DMS 273 treated with DMSO at 0.1 percent for 48 hours (cell line): ENCODE results near the gene GAS6.

ENCODE experiments used
- DNase-seq: peaks from one replicate; lab custom pipeline; 2025; lab: John Stamatoyannopoulos, UW

GAS6 gene

GRCh38 chr13:113851826-113852535 is 11.9 kb downstream of the GAS6 start:
- no peak for DNase-seq

GRCh38 chr13:113851480-113851803 is 12.4 kb downstream of the GAS6 start:
- DNase-seq = no peak

GRCh38 chr13:113850722-113851479 is 13.0 kb downstream of the GAS6 start:
- no peak for DNase-seq

- DNase-seq = no peak
These were observed 13.7 kb downstream of the GAS6 start for GRCh38 chr13:113849981-113850721.

GRCh38 chr13:113849546-113849945 is 14.3 kb downstream of the GAS6 start:
- no peak for DNase-seq

- no peak for DNase-seq
These were observed 15.2 kb downstream of the GAS6 start for GRCh38 chr13:113848431-113849260.

- DNase-seq = no peak
These were observed 15.9 kb downstream of the GAS6 start for GRCh38 chr13:113848020-113848419.

- no peak for DNase-seq
These were observed 17.1 kb downstream of the GAS6 start for GRCh38 chr13:113846636-113847318.

GRCh38 chr13:113845723-113846635 is 17.9 kb downstream of the GAS6 start:
- no peak for DNase-seq

- no peak for DNase-seq
These were observed 18.8 kb downstream of the GAS6 start for GRCh38 chr13:113845055-113845454.

- DNase-seq = no peak
These were observed 19.9 kb downstream of the GAS6 start for GRCh38 chr13:113843864-113844556.

- DNase-seq = no peak
These were observed 20.7 kb downstream of the GAS6 start for GRCh38 chr13:113843063-113843654.

GRCh38 chr13:113842336-113843062 is 21.4 kb downstream of the GAS6 start:
- DNase-seq = no peak

- DNase-seq = no peak
These were observed 22.6 kb downstream of the GAS6 start for GRCh38 chr13:113841353-113841650.

- DNase-seq = no peak
These were observed 23.1 kb downstream of the GAS6 start for GRCh38 chr13:113840541-113841352.

GRCh38 chr13:113839536-113840204 is 24.2 kb downstream of the GAS6 start:
- no peak for DNase-seq

- DNase-seq = no peak
These were observed 25.1 kb downstream of the GAS6 start for GRCh38 chr13:113838711-113839201.
